Adrenal gland (tissue), 5 donors: ENCODE measurements around the gene SCP2.

Experiments
- CTCF ChIP-seq, 6 experiments: fragments of 450-650 bp in 4 of 6; fragments of 200-600 bp in 2 of 6; sonication (generic) in 1 of 6; IDR thresholded peaks; 1 replicate in 5 of 6; 2 replicates in 1 of 6; pipeline versions ENCODE4 v1.5.1 to v1.8.0; 2016 to 2021; ENCODE audit warnings: antibody characterized with exemption in 6 of 6, mild to moderate bottlenecking in 2 of 6, moderate library complexity in 1 of 6
- POLR2A ChIP-seq, 2 donors: fragments of 450-650 bp; IDR thresholded peaks; one replicate each; pipeline ENCODE4 v1.6.1; 2017; ENCODE audit warnings: antibody characterized with exemption in 2 of 2, mild to moderate bottlenecking in 2 of 2, moderate library complexity in 1 of 2
- donor health status: DM: no; HTN: no; CAD: no.

GRCh38 chr1:53077599-53077965, 150.5 kb downstream of the SCP2 start:
- no peak for TF ChIP-seq CTCF (IDR thresholded peaks at IDR 0.05)
- no peak for TF ChIP-seq POLR2A (IDR thresholded peaks at IDR 0.05)
